HepG2 (cell line): ENCODE results near the gene HES6. TPM values are rescaled to one million over a fixed set of nuclear protein-coding genes. Genes with fewer than 3 reads are reported as not detected.
A peak's percentile ranks its signal among the peaks of the same experiment; 100 is the strongest.

Experiments used
- BRD4 ChIP-seq: sonication (generic); formaldehyde crosslinking; IDR thresholded peaks from 2 replicates; pipeline ENCODE4 v1.4.0; 2020; ENCODE audit warnings: missing genetic modification reagents
- CBFB ChIP-seq: sonication (generic); formaldehyde crosslinking; IDR thresholded peaks from 2 replicates; pipeline ENCODE4 v1.4.0; 2020; ENCODE audit warnings: missing genetic modification reagents
- CTCF ChIP-seq: sonication (generic); formaldehyde crosslinking; IDR thresholded peaks from 2 replicates; pipeline ENCODE4 v1.5.0; 2020; ENCODE audit warnings: mild to moderate bottlenecking, missing genetic modification reagents, moderate library complexity
- HNF1A ChIP-seq, 2 experiments: sonication (generic) in 1 of 2; formaldehyde crosslinking in 1 of 2; IDR thresholded peaks; 2 replicates each; pipeline versions ENCODE4 v1.4.0 to v1.6.1; 2016 to 2020; ENCODE audit warnings: borderline replicate concordance in 1 of 2, low read depth in 1 of 2, mild to moderate bottlenecking in 1 of 2, missing genetic modification reagents in 1 of 2
- KAT2B ChIP-seq: fragments of 150-350 bp; IDR thresholded peaks from 2 replicates; pipeline ENCODE4 v1.6.1; 2014; ENCODE audit warnings: low read depth, low read length, borderline replicate concordance
- KLF16 ChIP-seq, 2 experiments: sonication (generic) in 1 of 2; formaldehyde crosslinking in 1 of 2; IDR thresholded peaks; 2 replicates each; pipeline versions ENCODE4 v1.6.1 to v1.8.0; 2016 to 2023; ENCODE audit warnings: missing genetic modification reagents in 2 of 2, missing compliant biosample characterization in 1 of 2
- MAZ ChIP-seq, 2 experiments: sonication (generic) in 1 of 2; formaldehyde crosslinking in 1 of 2; IDR thresholded peaks; 2 replicates each; pipeline versions ENCODE4 v1.5.0 to v1.6.1; 2012 to 2020; ENCODE audit warnings: low read depth in 2 of 2, mild to moderate bottlenecking in 2 of 2, borderline replicate concordance in 1 of 2, improper control_type of control experiment in 1 of 2, low read length in 1 of 2, missing genetic modification reagents in 1 of 2, moderate library complexity in 1 of 2
- MED1 ChIP-seq: sonication (generic); formaldehyde crosslinking; IDR thresholded peaks from 2 replicates; pipeline ENCODE4 v1.4.0; 2020; ENCODE audit warnings: missing genetic modification reagents
- MIER3 ChIP-seq: IDR thresholded peaks from 2 replicates; pipeline ENCODE4 v1.6.1; 2016; ENCODE audit warnings: missing compliant biosample characterization, borderline replicate concordance
- MTF1 ChIP-seq: sonication (generic); formaldehyde crosslinking; IDR thresholded peaks from 2 replicates; pipeline ENCODE4 v1.5.0; 2020; ENCODE audit warnings: missing genetic modification reagents
- MTF2 ChIP-seq: sonication (generic); formaldehyde crosslinking; IDR thresholded peaks from 2 replicates; pipeline ENCODE4 v1.5.0; 2020; ENCODE audit warnings: missing genetic modification reagents, borderline replicate concordance
- NFIC ChIP-seq: IDR thresholded peaks from 2 replicates; pipeline ENCODE4 v1.6.1; 2012; ENCODE audit warnings: mild to moderate bottlenecking, low read length, inconsistent platforms
- NR2F6 ChIP-seq, 2 experiments: IDR thresholded peaks; 2 replicates each; pipeline ENCODE4 v1.6.1; 2016; ENCODE audit warnings: antibody characterized with exemption in 1 of 2, mild to moderate bottlenecking in 1 of 2
- SALL2 ChIP-seq: sonication (generic); formaldehyde crosslinking; IDR thresholded peaks from 2 replicates; pipeline ENCODE4 v1.8.1; 2023; ENCODE audit warnings: mild to moderate bottlenecking, missing genetic modification reagents, inconsistent platforms
- SMAD3 ChIP-seq: sonication (generic); formaldehyde crosslinking; IDR thresholded peaks from 2 replicates; pipeline ENCODE4 v1.4.0; 2020; ENCODE audit warnings: missing genetic modification reagents
- TGIF2 ChIP-seq: IDR thresholded peaks from 2 replicates; pipeline ENCODE4 v1.6.1; 2016; ENCODE audit warnings: control low read depth, missing compliant biosample characterization
- ZFP37 ChIP-seq: sonication (generic); formaldehyde crosslinking; IDR thresholded peaks from 2 replicates; pipeline ENCODE4 v1.4.0; 2020; ENCODE audit warnings: missing genetic modification reagents, borderline replicate concordance
- ZNF30 ChIP-seq: sonication (generic); formaldehyde crosslinking; IDR thresholded peaks from 2 replicates; pipeline ENCODE4 v1.5.0; 2020; ENCODE audit warnings: mild to moderate bottlenecking, missing genetic modification reagents
- ZNF510 ChIP-seq: sonication (generic); formaldehyde crosslinking; IDR thresholded peaks from 2 replicates; pipeline ENCODE4 v1.4.0; 2020; ENCODE audit warnings: low read depth, mild to moderate bottlenecking, missing genetic modification reagents
- ZNF607 ChIP-seq: sonication (generic); formaldehyde crosslinking; IDR thresholded peaks from 2 replicates; pipeline ENCODE4 v1.5.1; 2020; ENCODE audit warnings: missing genetic modification reagents, mild to moderate bottlenecking, borderline replicate concordance
- ZNF629 ChIP-seq: sonication (generic); formaldehyde crosslinking; conservative IDR thresholded peaks from 2 replicates; pipeline ENCODE4 v1.5.0; 2020; ENCODE audit warnings: missing genetic modification reagents
- ZNF652 ChIP-seq: IDR thresholded peaks from 2 replicates; pipeline ENCODE4 v1.6.1; 2016; ENCODE audit warnings: low read depth, borderline replicate concordance
- ZSCAN29 ChIP-seq: sonication (generic); formaldehyde crosslinking; conservative IDR thresholded peaks from 2 replicates; pipeline ENCODE4 v1.4.0; 2020; ENCODE audit warnings: mild to moderate bottlenecking, missing genetic modification reagents
- polyA plus RNA-seq, 8 experiments: library from polyadenylated mRNA; depleted of rRNA in 3 of 8; stranded (reverse) in 7 of 8; unstranded in 1 of 8; fragments of >200 nt; fragmentation: Illumina TruSeq in 4 of 8; extraction: Trizol in 4 of 8; gene quantifications; 2 replicates each; pipeline versions ENCODE4 v1.2.1 to v1.2.3, GENCODE V29; 2011 to 2016; ENCODE audit warnings: low read depth in 4 of 8, missing spikeins in 1 of 8, mixed read lengths in 1 of 8; ENCODE audit not compliant: insufficient read depth in 1 of 8
- total RNA-seq, 5 experiments: library from RNA; depleted of rRNA; stranded (reverse); fragments of >200 nt; fragmentation: Illumina TruSeq; extraction: Trizol; gene quantifications; 2 replicates each; pipeline ENCODE4 v1.2.3, GENCODE V29; 2016; ENCODE audit warnings: low read depth in 1 of 5

HES6 gene
- total and polyA plus RNA-seq, 2 of the 13 experiments (the other 11 are each of a cell fraction or from before 2014, with no cell fraction given): 19.5 to 82.8 TPM

GRCh38 chr2:238263204-238264071, 23.6 kb upstream of the HES6 start (continued):
- TF ChIP-seq BRD4: peak; percentile 46; the same call in 1 of the 2 replicates
- peak; percentile 57; the same call in 1 of the 2 replicates for TF ChIP-seq MIER3
- TF ChIP-seq ZSCAN29 (CRISPR knock-in tag): peak; percentile 81; the same call in 1 of the 2 replicates
- no peak for TF ChIP-seq KAT2B
- TF ChIP-seq ZNF652 (CRISPR knock-in tag): no peak
- peak in 1 of 2 experiments; percentile 67; a peak in 2 of 4 replicates for TF ChIP-seq KLF16 (CRISPR knock-in tag; IDR thresholded peaks at IDR 0.05)
- no peak for TF ChIP-seq MAZ (IDR thresholded peaks at IDR 0.05; ENCODE audit: borderline replicate concordance, low read depth, low read length)
- 0 out of 2 replicates have a peak, but pooled peaks have one; percentile 47 for TF ChIP-seq MAZ (CRISPR knock-in tag; IDR thresholded peaks at IDR 0.05; ENCODE audit: low read depth)
- TF ChIP-seq ZNF30 (CRISPR knock-in tag): no peak
- TF ChIP-seq ZNF629: peak; percentile 57; the same call in 1 of the 2 replicates
- TF ChIP-seq ZNF607 (CRISPR knock-in tag): 0 out of 2 replicates have a peak, but pooled peaks have one; percentile 19
- peak; percentile 93 for TF ChIP-seq CTCF (CRISPR knock-in tag)
- 0 out of 2 replicates have a peak, but pooled peaks have one; percentile 70 for TF ChIP-seq SALL2 (CRISPR knock-in tag)
- TF ChIP-seq MTF1 (CRISPR knock-in tag): peak; percentile 47; the same call in 1 of the 2 replicates
- TF ChIP-seq HNF1A (IDR thresholded peaks at IDR 0.05; ENCODE audit: low read depth): peak; percentile 33; the same call in 1 of the 2 replicates
- peak; percentile 62; the same call in 1 of the 2 replicates for TF ChIP-seq HNF1A (CRISPR knock-in tag; IDR thresholded peaks at IDR 0.05; ENCODE audit: borderline replicate concordance)
- TF ChIP-seq NFIC: no peak
- peak; percentile 65; the same call in 1 of the 2 replicates for TF ChIP-seq ZNF510 (CRISPR knock-in tag)
- TF ChIP-seq CBFB (CRISPR knock-in tag): peak; percentile 54; the same call in 1 of the 2 replicates
- TF ChIP-seq MTF2: no peak
- TF ChIP-seq ZFP37 (CRISPR knock-in tag): peak; percentile 83; the same call in 1 of the 2 replicates
- TF ChIP-seq MED1 (CRISPR knock-in tag): peak; percentile 71
- TF ChIP-seq NR2F6 (IDR thresholded peaks at IDR 0.05): peak; percentile 41; the same call in 1 of the 2 replicates
- peak; percentile 77; the same call in 1 of the 2 replicates for TF ChIP-seq NR2F6 (CRISPR knock-in tag; IDR thresholded peaks at IDR 0.05)
- TF ChIP-seq TGIF2 (CRISPR knock-in tag): peak; percentile 42; the same call in 1 of the 2 replicates
- TF ChIP-seq SMAD3 (CRISPR knock-in tag): peak; percentile 86
